A673 (cell line): ENCODE measurements around the gene TBC1D24. TPM values are rescaled to one million over a fixed set of nuclear protein-coding genes. Genes with fewer than 3 reads are reported as not detected.

Experiments used
- BruUV-seq: library from RNA; stranded (reverse); fragments of 400-500 nt; replicated peaks from 2 replicates; lab custom pipeline; 2021; lab: Mats Ljungman, UMichigan
- CTCF ChIA-PET: fragments of 300-600 bp; sonication (Branson Sonifier 250); formaldehyde crosslinking; loops from one replicate; lab custom pipeline; 2022; ENCODE audit warnings: antibody characterized with exemption; lab: Charles Lee
- POLR2A ChIA-PET: fragments of 300-600 bp; sonication (Branson Sonifier 250); formaldehyde crosslinking; loops from one replicate; lab custom pipeline; 2022; ENCODE audit warnings: antibody characterized with exemption; ENCODE audit not compliant: low non-redundant PET; lab: Charles Lee
- DNase-seq: peaks from one replicate; pipeline ENCODE4 v3.0.0-alpha.2; 2015; ENCODE audit warnings: low spot score
- H3K27ac ChIP-seq: fragments of 200-600 bp; sonication (generic); 2 replicates; pipeline ENCODE4 v1.5.1; 2016; ENCODE audit warnings: mixed run types, low read depth, mild to moderate bottlenecking, mixed read lengths, antibody characterized with exemption, low read length; ENCODE audit not compliant: poor library complexity, severe bottlenecking
- H3K27me3 ChIP-seq: fragments of 200-600 bp; sonication (generic); replicated peaks from 2 replicates; pipeline ENCODE4 v1.6.1; 2017; ENCODE audit warnings: mixed run types, low read depth, mild to moderate bottlenecking, mixed read lengths, antibody characterized with exemption, low read length; ENCODE audit not compliant: insufficient read depth, poor library complexity
- H3K36me3 ChIP-seq: fragments of 200-600 bp; sonication (generic); 2 replicates; pipeline ENCODE4 v1.6.1; 2016; ENCODE audit warnings: mixed run types, mild to moderate bottlenecking, mixed read lengths, antibody characterized with exemption, low read length; ENCODE audit not compliant: insufficient read depth, poor library complexity, severe bottlenecking
- H3K4me1 ChIP-seq: fragments of 200-600 bp; sonication (generic); 2 replicates; pipeline ENCODE4 v1.6.1; 2017; ENCODE audit warnings: mixed run types, mild to moderate bottlenecking, mixed read lengths, antibody characterized with exemption, low read length; ENCODE audit not compliant: insufficient read depth, poor library complexity, severe bottlenecking
- H3K4me3 ChIP-seq: fragments of 200-600 bp; sonication (generic); 2 replicates; pipeline ENCODE4 v1.5.1; 2016; ENCODE audit warnings: low read depth, mixed run types, mild to moderate bottlenecking, mixed read lengths, low read length; ENCODE audit not compliant: poor library complexity, severe bottlenecking
- H3K9me3 ChIP-seq: fragments of 200-600 bp; sonication (generic); 2 replicates; pipeline ENCODE4 v1.6.1; 2016; ENCODE audit warnings: mixed run types, low read depth, mild to moderate bottlenecking, mixed read lengths, antibody characterized with exemption, low read length; ENCODE audit not compliant: poor library complexity, severe bottlenecking
- EZH2 ChIP-seq: fragments of 200-600 bp; sonication (generic); IDR thresholded peaks from 2 replicates; pipeline ENCODE4 v1.6.1; 2017; ENCODE audit warnings: borderline replicate concordance, low read depth, mild to moderate bottlenecking, mixed read lengths, antibody characterized with exemption, low read length; ENCODE audit not compliant: poor library complexity, severe bottlenecking
- intact Hi-C: fragments of 100-400 bp; cut with micrococcal nuclease; formaldehyde crosslinking; loops from one replicate; pipeline ENCODE4 v1.10.0; 2022; ENCODE audit not compliant: unreplicated experiment
- total RNA-seq: library from RNA; stranded (reverse); gene quantifications from 2 replicates; pipeline ENCODE4 v1.2.3, GENCODE V29; 2021
- TF ChIP-seq, protein P1 (sequence below): fragments of 300-800, 200-600 bp; sonication (generic); conservative IDR thresholded peaks from 2 replicates; pipeline ENCODE4 v1.5.1; 2017; ENCODE audit warnings: low read depth, mild to moderate bottlenecking, antibody characterized with exemption, low read length, moderate library complexity, mixed read lengths

TBC1D24 gene
- total RNA-seq, 1 experiment from 2014 or later: 24.2 TPM

DNA sequence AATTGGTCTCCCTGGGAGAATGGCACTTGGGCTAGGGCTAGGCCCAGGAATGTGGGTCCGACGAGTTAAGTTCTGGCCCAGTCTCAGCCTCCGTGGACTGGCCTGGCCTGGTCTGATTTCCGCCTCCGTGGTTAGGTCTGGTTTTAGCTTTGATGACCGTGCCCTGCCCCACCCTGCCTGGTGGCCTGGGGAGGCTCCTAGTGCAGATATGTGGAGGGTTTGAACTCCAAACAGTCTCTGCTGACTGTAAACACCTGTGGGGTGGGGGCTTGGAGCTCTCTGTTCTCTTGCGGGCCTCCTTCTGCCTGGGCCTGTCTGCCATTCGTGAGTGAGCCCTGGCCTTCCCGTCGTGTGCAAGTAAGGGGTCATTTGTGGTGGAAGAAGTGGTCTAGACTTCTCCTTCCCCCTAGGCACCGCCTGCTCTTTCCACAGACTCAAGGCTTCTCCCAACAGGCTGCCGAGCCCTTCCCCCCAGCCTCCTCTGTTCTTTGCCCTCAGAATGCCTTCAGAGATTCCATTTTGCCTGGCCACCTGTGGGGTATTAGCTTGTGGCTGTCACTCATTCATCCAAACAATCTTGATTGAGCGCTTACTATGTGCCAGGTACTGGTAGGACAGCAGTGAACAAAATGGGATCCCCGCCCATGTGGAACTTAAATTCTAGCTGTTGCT lies 40.4 kb downstream of the TBC1D24 start:
- TF ChIP-seq EZH2: no peak
- TF ChIP-seq, protein P1, sequence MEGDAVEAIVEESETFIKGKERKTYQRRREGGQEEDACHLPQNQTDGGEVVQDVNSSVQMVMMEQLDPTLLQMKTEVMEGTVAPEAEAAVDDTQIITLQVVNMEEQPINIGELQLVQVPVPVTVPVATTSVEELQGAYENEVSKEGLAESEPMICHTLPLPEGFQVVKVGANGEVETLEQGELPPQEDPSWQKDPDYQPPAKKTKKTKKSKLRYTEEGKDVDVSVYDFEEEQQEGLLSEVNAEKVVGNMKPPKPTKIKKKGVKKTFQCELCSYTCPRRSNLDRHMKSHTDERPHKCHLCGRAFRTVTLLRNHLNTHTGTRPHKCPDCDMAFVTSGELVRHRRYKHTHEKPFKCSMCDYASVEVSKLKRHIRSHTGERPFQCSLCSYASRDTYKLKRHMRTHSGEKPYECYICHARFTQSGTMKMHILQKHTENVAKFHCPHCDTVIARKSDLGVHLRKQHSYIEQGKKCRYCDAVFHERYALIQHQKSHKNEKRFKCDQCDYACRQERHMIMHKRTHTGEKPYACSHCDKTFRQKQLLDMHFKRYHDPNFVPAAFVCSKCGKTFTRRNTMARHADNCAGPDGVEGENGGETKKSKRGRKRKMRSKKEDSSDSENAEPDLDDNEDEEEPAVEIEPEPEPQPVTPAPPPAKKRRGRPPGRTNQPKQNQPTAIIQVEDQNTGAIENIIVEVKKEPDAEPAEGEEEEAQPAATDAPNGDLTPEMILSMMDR: no peak
- peak overlapping the region; percentile 100 for H3K27ac ChIP-seq
- ChIA-PET POLR2A (interaction anchor here (0.6 to 0.7 kb wide), 2 partner anchors 23 to 31 kb away, joined by 3 to 13 read pairs; partner anchors contain the start of gene PDPK1), CTCF (no interaction called here)
- peaks cover 3% of the 10 kb centered on the region for H3K36me3 ChIP-seq
- no peaks in the 10 kb centered on the region for H3K9me3 ChIP-seq
- H3K4me3 ChIP-seq: peak overlapping the region; percentile 99
- intact Hi-C loops: no loop called here
- no peaks in the 10 kb centered on the region for H3K27me3 ChIP-seq
- BruUV-seq: TSS peak; percentile 27
- peaks cover 15% of the 10 kb centered on the region for H3K4me1 ChIP-seq
- no peak for DNase-seq

DNA sequence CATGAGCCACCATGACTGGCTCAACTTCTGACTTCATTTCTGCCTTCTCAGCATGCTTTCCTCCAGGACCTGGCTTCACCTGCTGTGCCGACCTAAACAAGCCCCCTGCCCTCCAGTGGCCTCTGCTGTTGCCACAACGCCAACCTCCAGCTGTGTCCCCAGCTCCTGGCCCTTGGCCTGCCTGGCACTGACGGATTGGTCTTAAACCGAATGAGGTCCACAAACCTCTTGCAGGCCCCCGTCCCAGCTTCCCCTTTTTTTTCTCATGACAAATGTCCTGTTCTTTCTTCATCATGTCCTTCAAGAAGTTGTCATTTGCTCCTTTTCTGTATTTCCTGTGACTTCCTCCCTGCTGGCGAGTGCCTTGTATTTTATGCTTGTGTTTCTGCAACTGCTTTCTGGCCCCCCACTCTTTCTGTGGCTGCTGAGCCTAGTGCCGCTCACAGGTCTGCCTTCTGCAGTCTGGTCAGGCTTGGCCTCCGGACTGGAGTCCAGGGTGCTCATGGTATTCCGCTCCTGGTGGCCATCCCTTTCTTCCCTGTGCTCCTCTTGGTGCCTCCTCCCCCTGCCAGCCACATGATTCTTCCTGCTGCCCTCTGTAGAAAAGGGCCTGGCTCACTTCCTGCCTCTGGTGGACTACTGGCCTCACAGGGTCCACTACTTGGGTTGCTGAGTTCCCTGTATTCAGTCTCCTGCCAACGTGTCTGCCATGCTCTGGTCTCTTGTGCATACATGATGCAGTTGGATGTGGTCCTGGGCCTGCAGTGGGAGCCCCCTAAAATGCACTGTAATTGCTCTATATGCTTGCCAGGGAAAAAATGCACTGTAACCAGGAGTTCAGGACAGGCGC lies 41.7 kb downstream of the TBC1D24 start:
- ChIA-PET POLR2A (no interaction called here), CTCF (no interaction called here)
- Histone ChIP-seq H3K27ac (peak overlapping the region; percentile 18), H3K4me1 (peaks cover 23% of the 10 kb centered on the region), H3K9me3 (no peaks in the 10 kb centered on the region), H3K36me3 (peaks cover 3% of the 10 kb centered on the region), H3K27me3 (no peaks in the 10 kb centered on the region), H3K4me3 (no peak overlapping the region)
- intact Hi-C loops: no loop called here
- DNase-seq: no peak
- no peak for TF ChIP-seq EZH2
- TF ChIP-seq, protein P1: no peak
- BruUV-seq: no TSS peak

DNA sequence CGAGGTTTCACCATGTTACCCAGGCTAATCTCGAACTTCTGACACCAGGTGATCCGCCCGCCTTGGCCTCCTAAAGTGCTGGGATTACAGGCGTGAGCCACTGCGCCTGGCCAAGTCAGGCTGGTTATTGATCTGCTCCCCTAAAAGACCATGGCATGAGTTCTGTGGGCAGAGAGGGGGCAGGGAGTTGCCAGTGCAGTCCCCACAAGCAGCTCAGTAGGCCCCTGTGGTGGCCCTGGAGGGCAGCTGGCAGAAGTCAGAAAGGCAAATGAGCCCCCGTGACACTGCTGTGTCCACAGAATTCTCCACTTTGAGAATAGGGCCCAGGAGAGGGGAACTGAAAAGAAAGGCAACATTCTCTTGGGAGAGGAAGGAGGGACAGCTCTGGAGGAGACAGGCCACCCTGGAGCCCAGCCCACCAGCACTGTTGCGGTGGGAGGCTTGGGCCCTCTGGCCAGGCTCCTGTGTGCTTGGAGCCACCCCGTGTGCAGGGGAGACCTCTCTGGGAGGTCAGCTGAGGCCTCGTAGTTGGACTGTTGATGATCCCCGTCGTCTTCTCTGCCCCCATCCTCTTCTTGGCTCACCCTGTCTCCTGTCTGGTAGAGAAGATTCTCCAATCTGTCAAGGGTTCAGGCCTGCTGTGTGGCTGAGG lies 43.2 kb downstream of the TBC1D24 start:
- no peak for TF ChIP-seq EZH2
- TF ChIP-seq, protein P1: no peak
- H3K27me3 ChIP-seq: no peaks in the 10 kb centered on the region
- POLR2A ChIA-PET: no interaction called here
- BruUV-seq: no TSS peak
- no peak overlapping the region for H3K4me3 ChIP-seq
- no peaks in the 10 kb centered on the region for H3K9me3 ChIP-seq
- CTCF ChIA-PET: no interaction called here
- DNase-seq: no peak
- H3K27ac ChIP-seq: peak overlapping the region; percentile 42
- intact Hi-C loops: no loop called here
- peaks cover 3% of the 10 kb centered on the region for H3K36me3 ChIP-seq
- peaks cover 20% of the 10 kb centered on the region for H3K4me1 ChIP-seq
